Mesendoderm (in vitro differentiated cells): ENCODE data around the gene FLT1.

Source experiments
- DNase-seq: peaks from one replicate; pipeline ENCODE4 v3.0.0; 2013
- H2AK5ac ChIP-seq: 2 replicates; pipeline ENCODE4 v1.6.1; 2013; ENCODE audit warnings: low read length, inconsistent platforms
- H2BK120ac ChIP-seq: 2 replicates; pipeline ENCODE4 v1.6.1; 2013; ENCODE audit warnings: low read depth, mild to moderate bottlenecking, low read length, moderate library complexity, mixed read lengths
- H2BK15ac ChIP-seq: replicated peaks from 2 replicates; pipeline ENCODE4 v1.6.1; 2013; ENCODE audit warnings: low read depth, mild to moderate bottlenecking, moderate library complexity
- H2BK5ac ChIP-seq: 2 replicates; pipeline ENCODE4 v1.6.1; 2013; ENCODE audit warnings: low read length, inconsistent platforms
- H3K18ac ChIP-seq: 2 replicates; pipeline ENCODE4 v1.6.1; 2013; ENCODE audit warnings: mild to moderate bottlenecking, low read length, mixed read lengths
- H3K23ac ChIP-seq: one replicate; pipeline ENCODE4 v1.6.1; 2013; ENCODE audit warnings: low read length
- H3K27ac ChIP-seq: 2 replicates; pipeline ENCODE4 v1.5.1; 2013; ENCODE audit warnings: low read depth, mild to moderate bottlenecking, inconsistent platforms, low read length, moderate library complexity
- H3K27me3 ChIP-seq: 2 replicates; pipeline ENCODE4 v1.6.1; 2013; ENCODE audit warnings: low read length, control low read depth, mild to moderate bottlenecking, inconsistent platforms; ENCODE audit not compliant: insufficient read depth, poor library complexity
- H3K36me3 ChIP-seq: 2 replicates; pipeline ENCODE4 v1.6.1; 2013; ENCODE audit warnings: low read length, inconsistent platforms; ENCODE audit not compliant: control insufficient read depth, insufficient read depth
- H3K4ac ChIP-seq: one replicate; pipeline ENCODE4 v1.6.1; 2013; ENCODE audit warnings: low read depth, mild to moderate bottlenecking, low read length, moderate library complexity
- H3K4me1 ChIP-seq: 2 replicates; pipeline ENCODE4 v1.6.1; 2013; ENCODE audit warnings: low read depth, low read length, inconsistent platforms; ENCODE audit not compliant: control insufficient read depth
- H3K4me2 ChIP-seq: 2 replicates; pipeline ENCODE4 v1.6.1; 2013; ENCODE audit warnings: low read length
- H3K4me3 ChIP-seq: 2 replicates; pipeline ENCODE4 v1.5.1; 2013; ENCODE audit warnings: mild to moderate bottlenecking, low read length
- H3K56ac ChIP-seq: one replicate; pipeline ENCODE4 v1.6.1; 2013; ENCODE audit warnings: low read length
- H3K79me1 ChIP-seq: 2 replicates; pipeline ENCODE4 v1.6.1; 2013; ENCODE audit warnings: low read length, inconsistent platforms
- H3K79me2 ChIP-seq: 2 replicates; pipeline ENCODE4 v1.6.1; 2013; ENCODE audit warnings: mild to moderate bottlenecking, low read length; ENCODE audit not compliant: control insufficient read depth, insufficient read depth
- H3K9ac ChIP-seq: 2 replicates; pipeline ENCODE4 v1.6.1; 2013; ENCODE audit warnings: low read length, inconsistent platforms
- H4K5ac ChIP-seq: one replicate; pipeline ENCODE4 v1.6.1; 2013; ENCODE audit warnings: low read length
- H4K8ac ChIP-seq: one replicate; pipeline ENCODE4 v1.6.1; 2013; ENCODE audit warnings: low read depth, mild to moderate bottlenecking, control low read depth, low read length, moderate library complexity
- WGBS: extraction: QIAGEN DNeasy Blood & Tissue Kit; methylation state at CpG from one replicate; pipeline ENCODE4 v1.1.7; 2013; ENCODE audit warnings: low lambda C conversion rate, missing lambda C conversion rate; ENCODE audit not compliant: insufficient coverage; ENCODE audit errors: extremely low coverage; 5-methylcytosine and 5-hydroxymethylcytosine counted together

FLT1 gene

DNA sequence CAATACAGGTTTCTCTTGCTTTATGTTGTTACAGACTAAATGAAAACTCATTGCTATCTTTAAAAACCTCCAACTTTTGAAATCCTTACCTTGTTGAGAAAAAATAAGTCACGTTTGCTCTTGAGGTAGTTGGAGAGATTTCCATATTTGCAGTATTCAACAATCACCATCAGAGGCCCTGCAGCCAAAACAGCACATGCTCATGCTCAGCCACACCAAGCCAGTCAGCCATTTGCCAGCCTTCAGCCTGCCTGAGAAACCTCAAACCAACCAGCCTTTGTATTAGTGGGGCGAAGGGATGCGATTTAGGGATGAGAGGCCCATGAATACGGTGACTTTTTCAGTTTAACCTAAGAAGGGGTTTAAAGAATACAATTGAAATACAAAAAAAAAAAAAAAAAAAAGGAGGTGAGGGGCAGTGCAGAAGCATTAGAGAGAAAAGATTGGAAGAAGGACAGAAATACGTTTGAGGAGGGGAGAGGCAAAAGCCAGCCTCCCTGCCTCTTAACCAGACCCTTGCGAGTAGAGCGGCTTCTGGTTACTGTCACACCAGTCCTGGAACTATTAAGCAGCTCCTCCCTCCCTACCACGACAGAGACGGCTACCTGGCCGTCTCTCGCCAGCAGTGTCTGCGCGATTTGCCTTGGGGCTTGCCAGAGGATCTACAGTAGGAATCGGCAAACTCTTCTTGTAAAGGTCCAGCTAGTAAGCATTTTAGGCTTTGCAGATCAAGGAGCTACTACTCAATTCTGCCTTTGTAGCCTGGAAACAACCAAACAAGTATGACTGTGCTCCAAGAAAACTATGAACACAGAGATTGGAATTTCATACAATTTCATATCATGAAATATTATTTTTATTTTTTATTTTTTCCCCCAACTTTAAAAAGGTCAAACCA is 167.3 kb downstream of the FLT1 start:
- Histone ChIP-seq H3K36me3 (no peaks in the 10 kb centered on the region), H3K4me1 (peaks cover 2% of the 10 kb centered on the region), H3K18ac (no peak overlapping the region), H2BK5ac (no peak overlapping the region), H3K79me1 (no peaks in the 10 kb centered on the region), H3K27ac (no peak overlapping the region), H3K27me3 (no peaks in the 10 kb centered on the region), H3K23ac (no peak overlapping the region), H3K4ac (no peak overlapping the region), H3K56ac (no peak overlapping the region), H2BK15ac (no peak overlapping the region), H3K79me2 (no peaks in the 10 kb centered on the region), H2AK5ac (no peak overlapping the region), H4K5ac (no peak overlapping the region), H3K4me2 (no peak overlapping the region), H3K9ac (no peak overlapping the region), H2BK120ac (no peak overlapping the region), H3K4me3 (no peak overlapping the region), H4K8ac (no peak overlapping the region)
- no CpG with 5 or more reads among the region's 14 CpGs for whole genome bisulfite sequencing
- DNase-seq = peak; percentile 19

GRCh38 chr13:28326056-28326455 is 168.9 kb downstream of the FLT1 start:
- DNase-seq = no peak

DNA sequence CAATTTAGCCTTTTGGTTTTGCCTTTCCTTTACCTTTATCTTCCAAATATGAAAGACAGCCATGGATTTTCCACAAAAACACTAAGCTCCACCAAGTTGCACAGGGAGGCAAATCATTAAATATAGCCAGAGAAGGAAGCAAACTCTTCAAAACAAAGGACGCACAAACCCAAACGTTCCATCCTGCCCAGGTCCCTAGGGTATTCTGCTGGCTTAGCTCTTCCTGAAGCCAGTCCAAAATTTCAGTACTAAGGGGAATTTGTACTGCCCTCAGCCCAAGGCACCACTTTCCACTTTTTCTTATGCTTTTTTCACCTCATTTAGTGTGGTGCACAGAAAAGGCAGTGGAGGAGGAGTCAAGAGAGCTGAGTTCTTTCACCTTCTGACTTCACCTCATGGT is 169.9 kb downstream of the FLT1 start:
- Histone ChIP-seq H3K4me1 (peaks cover 2% of the 10 kb centered on the region), H3K23ac (no peak overlapping the region), H3K36me3 (no peaks in the 10 kb centered on the region), H2AK5ac (peak overlapping the region; percentile 25), H2BK15ac (no peak overlapping the region), H3K27ac (no peak overlapping the region), H3K18ac (peak overlapping the region; percentile 61), H3K9ac (no peak overlapping the region), H2BK5ac (no peak overlapping the region), H3K4ac (no peak overlapping the region), H3K4me2 (no peak overlapping the region), H3K79me1 (no peaks in the 10 kb centered on the region), H4K5ac (no peak overlapping the region), H3K4me3 (no peak overlapping the region), H3K56ac (peak overlapping the region; percentile 53), H3K79me2 (no peaks in the 10 kb centered on the region), H3K27me3 (no peaks in the 10 kb centered on the region), H4K8ac (no peak overlapping the region), H2BK120ac (no peak overlapping the region)
- DNase-seq = no peak
- WGBS = no CpG with 5 or more reads among the region's 2 CpGs

More at GRCh38 chr13:28326056-28326455, 168.9 kb downstream of the FLT1 start:
- Histone ChIP-seq H3K79me1 (no peaks in the 10 kb centered on the region), H2BK120ac (no peak overlapping the region), H4K5ac (no peak overlapping the region), H3K27me3 (no peaks in the 10 kb centered on the region), H3K27ac (no peak overlapping the region), H2BK15ac (no peak overlapping the region), H3K79me2 (no peaks in the 10 kb centered on the region), H3K4me1 (peaks cover 2% of the 10 kb centered on the region), H3K4me3 (no peak overlapping the region), H3K23ac (no peak overlapping the region), H3K18ac (no peak overlapping the region), H2BK5ac (no peak overlapping the region), H3K4me2 (no peak overlapping the region), H3K4ac (no peak overlapping the region), H3K9ac (no peak overlapping the region), H2AK5ac (no peak overlapping the region), H3K56ac (no peak overlapping the region), H4K8ac (no peak overlapping the region), H3K36me3 (no peaks in the 10 kb centered on the region)
- no CpG with 5 or more reads among the region's 2 CpGs for WGBS

DNA sequence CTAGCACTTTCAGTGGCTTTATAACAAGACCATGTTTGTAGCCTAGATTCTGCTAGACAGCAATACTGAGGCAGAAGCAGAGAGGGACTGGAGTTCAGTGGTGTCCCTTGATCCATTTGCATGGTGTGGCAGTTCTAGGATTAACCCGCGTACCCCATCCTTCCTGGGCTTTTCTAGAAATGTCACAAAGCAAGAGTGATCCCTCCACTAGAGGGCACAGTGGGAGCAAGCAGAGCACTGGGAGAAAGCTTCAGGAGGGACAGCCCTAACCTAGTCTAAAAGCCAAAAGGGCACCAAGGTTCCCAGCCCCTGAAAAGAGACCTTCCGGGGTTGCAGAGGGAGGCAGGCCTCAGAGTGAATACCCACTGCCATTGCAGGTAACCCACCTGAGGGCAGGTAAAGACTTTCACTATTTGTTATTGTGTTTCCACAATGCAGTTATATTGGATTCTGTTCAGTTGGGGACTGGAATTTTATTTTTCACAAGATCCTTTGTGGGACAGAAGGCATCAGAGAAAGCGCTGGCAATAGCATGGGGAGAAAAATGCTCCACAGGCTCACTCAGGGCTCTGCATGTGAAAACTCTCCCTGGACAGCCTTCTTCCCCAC is 170.6 kb downstream of the FLT1 start:
- Histone ChIP-seq H3K4me3 (no peak overlapping the region), H2BK15ac (no peak overlapping the region), H4K5ac (no peak overlapping the region), H3K27ac (no peak overlapping the region), H3K56ac (peak overlapping the region; percentile 8), H2BK120ac (no peak overlapping the region), H3K79me2 (no peaks in the 10 kb centered on the region), H2BK5ac (no peak overlapping the region), H3K4me1 (no peaks in the 10 kb centered on the region), H3K4ac (no peak overlapping the region), H3K18ac (no peak overlapping the region), H3K23ac (no peak overlapping the region), H3K79me1 (no peaks in the 10 kb centered on the region), H3K27me3 (no peaks in the 10 kb centered on the region), H4K8ac (no peak overlapping the region), H2AK5ac (no peak overlapping the region), H3K4me2 (no peak overlapping the region), H3K36me3 (no peaks in the 10 kb centered on the region), H3K9ac (no peak overlapping the region)
- WGBS = no CpG with 5 or more reads among the region's 4 CpGs
- peak; percentile 87 for DNase-seq

- H2BK15ac ChIP-seq = no peak overlapping the region
- no peak overlapping the region for H2BK5ac ChIP-seq
Measured at GRCh38 chr13:28322256-28322905, 172.5 kb downstream of the FLT1 start.

More at GRCh38 chr13:28322256-28322905, 172.5 kb downstream of the FLT1 start:
- H3K18ac ChIP-seq = no peak overlapping the region
- no peak overlapping the region for H4K5ac ChIP-seq
- no peak overlapping the region for H3K23ac ChIP-seq
- H3K56ac ChIP-seq = no peak overlapping the region
- no peak overlapping the region for H3K9ac ChIP-seq
- DNase-seq = no peak
- no peaks in the 10 kb centered on the region for H3K79me2 ChIP-seq
- H2BK120ac ChIP-seq = no peak overlapping the region
- no peak overlapping the region for H3K27ac ChIP-seq
- no peaks in the 10 kb centered on the region for H3K4me1 ChIP-seq
- no peak overlapping the region for H3K4me3 ChIP-seq
- WGBS = no CpG with 5 or more reads among the region's 11 CpGs
- no peaks in the 10 kb centered on the region for H3K27me3 ChIP-seq
- no peaks in the 10 kb centered on the region for H3K79me1 ChIP-seq
- H3K4ac ChIP-seq = no peak overlapping the region
- no peak overlapping the region for H3K4me2 ChIP-seq
- H2AK5ac ChIP-seq = no peak overlapping the region
- no peaks in the 10 kb centered on the region for H3K36me3 ChIP-seq
- no peak overlapping the region for H4K8ac ChIP-seq
